Measurements from ENCODE around the gene ADNP. TPM values are rescaled to one million over a fixed set of nuclear protein-coding genes. Genes with fewer than 3 reads are reported as not detected.
A peak's percentile ranks its signal among the peaks of the same experiment; 100 is the strongest.

ADNP gene
- total and polyA plus RNA-seq, 2 of the 13 experiments (the other 11 are each of a cell fraction or from before 2014, with no cell fraction given) = 21.0 to 21.5 TPM

DNA sequence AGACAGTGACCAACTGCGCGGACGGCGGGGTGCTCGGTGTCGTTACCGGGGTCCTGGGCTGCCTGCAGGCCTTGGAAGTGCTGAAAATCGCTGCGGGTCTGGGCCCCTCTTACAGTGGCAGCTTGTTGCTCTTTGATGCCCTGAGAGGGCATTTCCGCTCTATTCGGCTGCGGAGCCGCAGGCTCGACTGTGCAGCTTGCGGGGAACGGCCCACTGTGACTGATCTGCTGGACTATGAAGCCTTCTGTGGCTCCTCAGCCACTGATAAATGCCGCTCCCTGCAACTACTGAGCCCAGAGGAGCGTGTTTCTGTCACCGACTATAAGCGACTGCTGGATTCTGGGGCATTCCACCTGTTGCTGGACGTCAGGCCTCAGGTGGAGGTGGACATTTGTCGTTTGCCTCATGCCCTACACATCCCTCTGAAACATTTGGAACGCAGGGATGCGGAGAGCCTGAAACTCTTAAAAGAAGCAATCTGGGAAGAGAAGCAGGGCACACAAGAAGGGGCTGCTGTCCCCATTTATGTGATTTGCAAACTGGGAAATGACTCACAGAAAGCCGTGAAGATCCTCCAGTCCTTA lies 28.4 kb upstream of the ADNP start (continued):
- TF ChIP-seq ZBTB40 (IDR thresholded peaks at IDR 0.05) (no peak), ZBTB40 (CRISPR knock-in tag; IDR thresholded peaks at IDR 0.05) (0 out of 2 replicates have a peak, but pooled peaks have one; percentile 8), HDAC1 (CRISPR knock-in tag; IDR thresholded peaks at IDR 0.05) (no peak), FOXA1 (IDR thresholded peaks at IDR 0.05) (no peak), FOXA1 (CRISPR knock-in tag; IDR thresholded peaks at IDR 0.05) (no peak), BATF2 (CRISPR knock-in tag; IDR thresholded peaks at IDR 0.05) (0 out of 2 replicates have a peak, but pooled peaks have one; percentile 12), GABPA (IDR thresholded peaks at IDR 0.05; ENCODE audit: low read depth, low read length) (0 out of 2 replicates have a peak, but pooled peaks have one; percentile 9), GABPA (CRISPR knock-in tag; IDR thresholded peaks at IDR 0.05; ENCODE audit: low read depth) (no peak), HDAC6 (IDR thresholded peaks at IDR 0.05; ENCODE audit: low read depth, low read length) (no peak), NRL (CRISPR knock-in tag; IDR thresholded peaks at IDR 0.05; ENCODE audit: borderline replicate concordance) (0 out of 2 replicates have a peak, but pooled peaks have one; percentile 45), POLR2AphosphoS5 (IDR thresholded peaks at IDR 0.05; ENCODE audit: low read depth, low read length) (0 out of 2 replicates have a peak, but pooled peaks have one; percentile 14), NCOA1 (CRISPR knock-in tag; IDR thresholded peaks at IDR 0.05) (peak; percentile 20; the same call in 1 of the 2 replicates), ZC3H13 (CRISPR knock-in tag; IDR thresholded peaks at IDR 0.05) (peak; percentile 87), ZNF891 (CRISPR knock-in tag; IDR thresholded peaks at IDR 0.05) (peak; percentile 22; the same call in 1 of the 2 replicates), ZNF563 (CRISPR knock-in tag; IDR thresholded peaks at IDR 0.05) (0 out of 2 replicates have a peak, but pooled peaks have one; percentile 2), ZNF788 (CRISPR knock-in tag; IDR thresholded peaks at IDR 0.05; ENCODE audit: borderline replicate concordance) (0 out of 2 replicates have a peak, but pooled peaks have one; percentile 7), LCORL (IDR thresholded peaks at IDR 0.05) (no peak), LCORL (CRISPR knock-in tag; IDR thresholded peaks at IDR 0.05) (0 out of 2 replicates have a peak, but pooled peaks have one; percentile 13), ZBTB38 (CRISPR knock-in tag; IDR thresholded peaks at IDR 0.05) (peak; percentile 98), GZF1 (CRISPR knock-in tag; IDR thresholded peaks at IDR 0.05) (no peak), ZNF703 (CRISPR knock-in tag; IDR thresholded peaks at IDR 0.05; ENCODE audit: borderline replicate concordance) (0 out of 2 replicates have a peak, but pooled peaks have one; percentile 6), ZNF253 (CRISPR knock-in tag; IDR thresholded peaks at IDR 0.05; ENCODE audit: borderline replicate concordance) (0 out of 2 replicates have a peak, but pooled peaks have one; percentile 26), ZNF30 (CRISPR knock-in tag; IDR thresholded peaks at IDR 0.05) (peak; percentile 50; the same call in 1 of the 2 replicates)

Data from HepG2 (cell line).